Measurements from ENCODE around the gene TMEM213. TPM values are rescaled to one million over a fixed set of nuclear protein-coding genes. Genes with fewer than 3 reads are reported as not detected.
A peak's percentile ranks its signal among the peaks of the same experiment; 100 is the strongest.

TMEM213 gene
- total RNA-seq, 1 donor from 2014 or later = not detected

DNA sequence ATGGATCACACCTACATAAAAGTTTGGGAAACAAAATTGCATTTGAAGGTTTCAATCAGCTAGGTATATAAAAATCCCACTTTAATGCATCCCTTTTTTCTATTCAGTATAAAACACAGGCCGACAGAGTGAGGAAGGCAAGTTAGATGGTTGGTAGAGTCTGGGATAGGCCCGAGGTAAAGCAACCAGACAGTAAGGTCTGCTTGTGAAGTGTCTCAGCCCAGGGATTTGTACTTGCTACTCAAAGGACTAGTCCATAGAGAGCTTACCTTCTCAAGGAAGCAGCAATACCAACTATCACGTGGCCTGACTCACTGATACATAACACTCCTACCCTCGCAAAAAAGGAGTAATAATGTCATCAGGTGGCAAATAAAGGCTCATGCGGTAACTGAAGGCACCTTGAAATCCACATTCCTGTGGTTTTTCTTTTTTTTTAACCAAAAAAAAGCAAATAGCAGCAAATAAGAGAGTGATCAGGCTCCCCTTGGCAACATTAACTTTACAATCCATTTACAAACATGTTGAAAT is 56.4 kb downstream of the TMEM213 start:
- intact Hi-C loops (cut with micrococcal nuclease) = no loop called here
- H3K4me1 Mint-ChIP-seq (ENCODE audit: low read depth) = peaks cover 3% of the 10 kb centered on the region
- no peaks in the 10 kb centered on the region for H3K36me3 Mint-ChIP-seq (ENCODE audit: low read depth)
- no peak overlapping the region for H3K27ac Mint-ChIP-seq
- peaks cover 20% of the 10 kb centered on the region for H3K9me3 Mint-ChIP-seq
- H3K4me3 Mint-ChIP-seq (ENCODE audit: low read depth) = no peak overlapping the region
- no peak for DNase-seq (ENCODE audit: low spot score)
- peaks cover 13% of the 10 kb centered on the region for H3K27me3 Mint-ChIP-seq (ENCODE audit: low read depth)

DNA sequence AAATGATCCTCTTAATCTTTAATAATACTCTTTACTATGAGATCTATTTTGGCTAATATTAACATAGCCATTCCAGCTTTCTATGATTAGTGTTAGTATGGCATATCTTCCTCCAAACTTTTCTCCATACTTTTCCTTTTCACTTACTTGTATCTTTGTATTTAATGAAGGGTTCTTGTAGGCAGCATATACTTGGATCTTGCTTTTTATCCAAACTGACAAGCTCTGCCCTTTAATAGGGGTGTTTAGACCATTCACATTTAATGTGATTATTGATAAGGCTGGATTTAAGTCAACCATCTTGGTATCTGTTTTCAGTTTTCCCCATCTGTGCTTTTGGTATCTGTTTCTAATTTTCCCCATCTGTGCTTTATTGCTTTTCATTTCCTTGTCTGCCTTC is 59.9 kb downstream of the TMEM213 start:
- H3K36me3 Mint-ChIP-seq (ENCODE audit: low read depth) = no peaks in the 10 kb centered on the region
- no peak overlapping the region for H3K4me3 Mint-ChIP-seq (ENCODE audit: low read depth)
- peaks cover 11% of the 10 kb centered on the region for H3K27me3 Mint-ChIP-seq (ENCODE audit: low read depth)
- intact Hi-C loops (cut with micrococcal nuclease) = no loop called here
- peaks cover 3% of the 10 kb centered on the region for H3K4me1 Mint-ChIP-seq (ENCODE audit: low read depth)
- no peak overlapping the region for H3K27ac Mint-ChIP-seq
- no peak for DNase-seq (ENCODE audit: low spot score)
- H3K9me3 Mint-ChIP-seq = peaks cover 17% of the 10 kb centered on the region

DNA sequence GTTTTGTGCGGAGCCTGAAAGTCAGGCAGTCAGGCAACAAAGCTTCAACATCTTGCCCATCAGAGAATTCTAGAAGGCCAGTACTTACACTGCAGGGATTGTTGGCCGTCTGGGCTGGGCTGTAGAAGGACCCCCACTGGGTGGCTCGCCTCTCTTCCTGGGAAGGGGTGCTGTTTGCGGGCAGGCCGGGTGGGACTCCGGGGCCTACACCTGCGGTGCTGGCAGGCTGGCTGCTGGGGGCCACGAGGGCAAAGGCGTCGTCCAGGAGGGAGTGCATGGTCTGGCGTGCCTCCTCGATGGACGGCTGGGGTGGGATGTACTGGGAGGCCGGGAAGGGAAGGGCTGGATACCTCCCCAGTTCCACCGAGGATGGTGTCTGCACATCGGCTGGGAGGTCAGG is 63.3 kb downstream of the TMEM213 start:
- Mint-ChIP-seq H3K9me3 (peaks cover 17% of the 10 kb centered on the region), H3K27ac (no peak overlapping the region), H3K4me1 (ENCODE audit: low read depth) (peaks cover 8% of the 10 kb centered on the region), H3K36me3 (ENCODE audit: low read depth) (no peaks in the 10 kb centered on the region), H3K4me3 (ENCODE audit: low read depth) (no peak overlapping the region), H3K27me3 (ENCODE audit: low read depth) (peaks cover 6% of the 10 kb centered on the region)
- intact Hi-C loops (cut with micrococcal nuclease) = loop anchor here (5.0 kb wide), 1 partner anchor 44 kb away; no protein-coding TSS in a partner anchor
- no peak for DNase-seq (ENCODE audit: low spot score)

DNA sequence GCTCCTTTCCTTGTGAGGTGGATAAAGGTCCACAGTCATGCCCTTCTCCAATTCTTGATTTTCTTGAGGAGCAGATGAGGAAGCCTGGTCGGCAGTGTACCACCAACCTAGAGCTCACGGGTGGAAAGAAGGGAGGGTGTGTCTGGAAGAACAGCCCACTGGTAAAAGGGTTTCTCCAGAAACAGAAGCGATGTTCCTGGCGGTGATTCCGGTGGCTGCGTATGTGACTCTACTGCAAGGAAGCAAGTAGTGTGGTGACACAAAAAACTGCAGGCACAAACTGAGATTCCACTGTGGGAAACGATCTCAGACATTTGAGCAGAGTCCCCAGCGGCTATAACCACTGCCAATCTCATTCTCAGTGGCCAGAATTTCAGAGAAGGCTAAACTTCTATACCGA is 66.1 kb downstream of the TMEM213 start:
- DNase-seq (ENCODE audit: low spot score) = no peak
- Mint-ChIP-seq H3K36me3 (ENCODE audit: low read depth) (no peaks in the 10 kb centered on the region), H3K4me3 (ENCODE audit: low read depth) (no peak overlapping the region), H3K9me3 (no peaks in the 10 kb centered on the region), H3K4me1 (ENCODE audit: low read depth) (peaks cover 8% of the 10 kb centered on the region), H3K27me3 (ENCODE audit: low read depth) (peaks cover 2% of the 10 kb centered on the region), H3K27ac (no peak overlapping the region)
- intact Hi-C loops (cut with micrococcal nuclease) = loop anchor here (5.0 kb wide), 1 partner anchor 47 kb away; no protein-coding TSS in a partner anchor

DNA sequence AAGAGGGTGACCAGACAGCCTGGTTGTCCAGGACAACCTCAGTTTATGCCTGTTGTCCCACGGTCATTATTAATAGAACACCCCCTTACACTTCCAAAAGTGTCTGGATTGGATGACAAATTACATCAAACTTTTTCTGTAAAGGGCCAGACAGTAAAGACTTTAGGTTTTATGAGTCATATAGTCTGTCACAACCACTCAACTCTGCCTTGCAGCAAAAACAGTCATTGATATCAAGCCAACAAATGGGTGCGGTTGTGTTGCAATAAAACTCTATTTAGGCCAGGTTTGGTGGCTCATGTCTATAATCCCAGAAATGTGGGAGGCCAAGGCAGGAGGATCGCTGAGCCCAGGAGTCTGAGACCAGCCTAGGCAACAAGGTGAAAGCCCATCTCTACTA is 66.9 kb downstream of the TMEM213 start:
- Mint-ChIP-seq H3K36me3 (ENCODE audit: low read depth) (no peaks in the 10 kb centered on the region), H3K27me3 (ENCODE audit: low read depth) (peaks cover 2% of the 10 kb centered on the region), H3K4me1 (ENCODE audit: low read depth) (peaks cover 8% of the 10 kb centered on the region), H3K27ac (no peak overlapping the region), H3K4me3 (ENCODE audit: low read depth) (no peak overlapping the region), H3K9me3 (no peaks in the 10 kb centered on the region)
- DNase-seq (ENCODE audit: low spot score) = no peak
- intact Hi-C loops (cut with micrococcal nuclease) = loop anchor here (5.0 kb wide), 1 partner anchor 47 kb away; no protein-coding TSS in a partner anchor

DNA sequence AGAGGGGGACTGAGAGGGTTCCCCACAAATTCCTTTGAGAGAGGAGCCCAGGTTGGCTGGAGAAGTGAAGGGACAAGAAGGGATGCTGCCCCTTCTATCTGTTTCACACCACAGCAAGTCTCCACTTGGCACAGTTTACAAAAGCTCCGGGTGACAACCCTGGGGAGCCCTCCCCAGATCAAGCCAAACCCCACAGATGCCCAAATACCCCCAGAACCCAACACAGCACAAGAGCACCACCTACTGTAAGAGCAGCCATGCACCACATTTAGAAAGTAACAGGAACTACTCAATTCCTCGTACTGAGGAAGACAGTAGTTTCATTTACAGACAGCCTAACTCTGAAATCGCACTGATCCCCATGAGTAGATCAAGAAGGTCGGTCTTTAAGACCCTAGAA is 68.0 kb downstream of the TMEM213 start:
- H3K4me3 Mint-ChIP-seq (ENCODE audit: low read depth) = no peak overlapping the region
- intact Hi-C loops (cut with micrococcal nuclease) = loop anchor here (1.0 kb wide), 2 partner anchors 128 to 705 kb away; no protein-coding TSS in a partner anchor
- no peaks in the 10 kb centered on the region for H3K27me3 Mint-ChIP-seq (ENCODE audit: low read depth)
- H3K4me1 Mint-ChIP-seq (ENCODE audit: low read depth) = peaks cover 8% of the 10 kb centered on the region
- H3K9me3 Mint-ChIP-seq = no peaks in the 10 kb centered on the region
- no peaks in the 10 kb centered on the region for H3K36me3 Mint-ChIP-seq (ENCODE audit: low read depth)
- peak; percentile 46 for DNase-seq (ENCODE audit: low spot score)
- H3K27ac Mint-ChIP-seq = no peak overlapping the region

DNA sequence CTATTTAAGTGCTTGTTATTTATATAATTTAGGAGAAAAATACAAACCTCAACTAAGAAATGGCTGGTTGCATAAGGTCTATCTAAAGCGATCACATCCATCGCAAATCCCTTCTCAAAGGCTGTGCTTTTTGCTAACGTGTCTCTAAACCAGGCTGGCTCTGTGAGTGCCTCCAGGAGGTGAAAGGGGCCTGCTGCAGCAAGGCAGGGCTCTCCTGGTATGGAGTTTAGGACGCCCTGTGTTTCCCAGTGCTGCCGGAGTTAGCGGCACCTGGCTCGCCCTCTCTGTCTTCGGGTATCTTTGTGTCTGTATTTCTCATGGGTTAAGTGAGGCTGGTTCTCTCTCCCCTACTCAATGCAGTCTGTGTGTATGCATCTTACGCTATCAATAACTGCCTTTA is 68.6 kb downstream of the TMEM213 start:
- Mint-ChIP-seq H3K27ac (no peak overlapping the region), H3K27me3 (ENCODE audit: low read depth) (no peaks in the 10 kb centered on the region), H3K9me3 (no peaks in the 10 kb centered on the region), H3K36me3 (ENCODE audit: low read depth) (no peaks in the 10 kb centered on the region), H3K4me3 (ENCODE audit: low read depth) (no peak overlapping the region), H3K4me1 (ENCODE audit: low read depth) (peaks cover 8% of the 10 kb centered on the region)
- intact Hi-C loops (cut with micrococcal nuclease) = loop anchor here (1.0 kb wide), 2 partner anchors 128 to 705 kb away; no protein-coding TSS in a partner anchor
- DNase-seq (ENCODE audit: low spot score) = no peak

DNA sequence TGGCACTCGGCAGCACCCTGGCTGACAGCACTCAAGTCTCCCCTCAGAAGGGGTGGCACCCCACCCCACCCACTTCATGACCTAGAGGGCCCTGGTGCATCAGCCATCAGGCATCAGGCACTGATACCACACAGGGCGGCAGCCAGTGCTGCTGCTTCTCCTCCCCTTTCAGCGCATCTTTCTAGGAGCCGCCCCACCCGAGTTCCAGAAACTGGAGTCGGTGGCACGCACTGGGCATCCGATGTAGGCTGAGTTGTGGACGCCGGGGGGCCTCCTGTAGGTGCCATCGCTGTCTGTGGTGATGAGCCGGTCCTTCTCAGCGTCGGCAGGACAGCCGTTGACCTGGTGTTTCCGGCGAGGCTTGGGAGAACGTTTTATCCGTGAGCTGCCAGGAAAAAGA is 70.0 kb downstream of the TMEM213 start:
- DNase-seq (ENCODE audit: low spot score) = no peak
- no peak overlapping the region for H3K4me3 Mint-ChIP-seq (ENCODE audit: low read depth)
- H3K4me1 Mint-ChIP-seq (ENCODE audit: low read depth) = peaks cover 8% of the 10 kb centered on the region
- no peaks in the 10 kb centered on the region for H3K36me3 Mint-ChIP-seq (ENCODE audit: low read depth)
- H3K9me3 Mint-ChIP-seq = no peaks in the 10 kb centered on the region
- no peaks in the 10 kb centered on the region for H3K27me3 Mint-ChIP-seq (ENCODE audit: low read depth)
- no peak overlapping the region for H3K27ac Mint-ChIP-seq
- intact Hi-C loops (cut with micrococcal nuclease) = no loop called here

DNA sequence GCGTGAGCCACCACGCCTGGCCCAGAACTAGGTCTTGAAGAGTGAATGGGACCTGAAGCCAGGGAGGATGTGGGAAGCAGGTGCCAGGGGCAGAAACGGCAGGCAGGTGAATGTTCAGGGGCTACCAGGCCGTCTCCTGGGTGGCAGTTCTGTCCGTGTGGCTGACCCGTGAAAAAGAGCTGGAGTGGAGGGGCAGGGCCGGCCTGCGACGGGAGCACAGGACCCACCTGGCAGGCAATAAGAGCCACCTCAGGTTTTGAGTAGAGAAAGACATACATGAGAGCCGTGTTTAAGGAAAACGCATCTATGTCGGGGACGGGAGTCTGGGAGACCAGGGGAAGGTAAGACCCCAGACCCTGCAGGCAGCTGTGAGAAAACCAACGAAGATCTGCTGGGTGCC is 70.9 kb downstream of the TMEM213 start:
- intact Hi-C loops (cut with micrococcal nuclease) = no loop called here
- peaks cover 8% of the 10 kb centered on the region for H3K4me1 Mint-ChIP-seq (ENCODE audit: low read depth)
- no peak for DNase-seq (ENCODE audit: low spot score)
- no peaks in the 10 kb centered on the region for H3K9me3 Mint-ChIP-seq
- H3K27me3 Mint-ChIP-seq (ENCODE audit: low read depth) = peaks cover 2% of the 10 kb centered on the region
- no peaks in the 10 kb centered on the region for H3K36me3 Mint-ChIP-seq (ENCODE audit: low read depth)
- no peak overlapping the region for H3K4me3 Mint-ChIP-seq (ENCODE audit: low read depth)
- no peak overlapping the region for H3K27ac Mint-ChIP-seq

DNA sequence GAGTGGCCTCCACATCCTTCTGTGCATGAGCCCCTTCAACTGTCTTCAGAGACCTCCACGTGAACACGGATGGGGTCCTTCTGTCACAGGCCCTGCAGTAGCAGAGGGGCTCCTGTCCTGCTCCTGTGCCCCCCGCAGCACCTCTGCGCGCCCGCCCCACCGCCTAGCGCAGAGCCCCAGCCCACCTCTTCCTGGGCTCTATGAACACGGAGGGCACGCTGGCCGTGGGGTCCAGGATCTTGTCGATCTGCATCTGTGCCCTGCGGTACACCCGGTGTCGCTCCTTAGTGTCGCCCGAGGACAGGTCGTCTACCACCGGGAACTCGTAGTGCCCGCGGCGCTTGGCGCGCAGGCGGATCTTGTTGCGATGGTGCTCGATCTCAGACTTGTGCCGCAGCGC is 71.6 kb downstream of the TMEM213 start:
- Mint-ChIP-seq H3K4me3 (ENCODE audit: low read depth) (no peak overlapping the region), H3K27me3 (ENCODE audit: low read depth) (peaks cover 2% of the 10 kb centered on the region), H3K27ac (no peak overlapping the region), H3K4me1 (ENCODE audit: low read depth) (peaks cover 10% of the 10 kb centered on the region), H3K9me3 (no peaks in the 10 kb centered on the region), H3K36me3 (ENCODE audit: low read depth) (no peaks in the 10 kb centered on the region)
- intact Hi-C loops (cut with micrococcal nuclease) = no loop called here
- no peak for DNase-seq (ENCODE audit: low spot score)

DNA sequence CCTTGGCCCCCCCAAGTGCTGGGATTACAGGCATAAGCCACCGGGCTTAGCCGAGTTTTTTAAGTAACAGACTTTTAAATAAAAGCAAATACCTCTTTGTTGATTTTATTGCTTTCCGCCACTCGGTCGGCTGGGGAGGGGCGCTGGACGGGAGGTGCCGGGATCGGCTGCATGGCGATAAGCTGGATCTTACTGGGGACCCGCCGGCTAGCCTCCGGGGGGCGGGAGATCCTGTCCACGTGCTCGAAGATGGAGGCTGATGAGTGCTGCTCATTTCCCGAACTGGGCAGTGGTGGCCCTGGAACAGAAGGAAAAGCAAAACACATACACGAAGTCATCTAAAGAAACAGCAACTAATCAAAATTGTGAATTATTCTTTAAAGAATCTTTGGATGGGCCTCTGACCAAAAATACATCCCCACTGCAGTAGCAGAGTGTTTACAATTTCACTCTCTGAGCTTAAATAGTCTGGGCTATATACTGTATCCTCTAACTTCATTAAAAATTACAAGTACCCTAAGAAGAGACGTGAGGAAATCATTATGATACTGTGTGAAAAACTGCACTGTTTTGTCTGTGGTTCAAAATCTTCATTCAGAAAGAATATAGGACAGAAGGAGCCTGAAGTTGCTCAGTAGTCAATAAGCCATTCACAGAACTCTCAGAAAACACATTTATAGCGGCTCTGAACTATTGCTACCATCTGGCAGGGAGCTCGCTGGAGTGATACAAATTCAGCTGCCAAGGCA is 73.4 kb downstream of the TMEM213 start:
- no peaks in the 10 kb centered on the region for H3K36me3 Mint-ChIP-seq (ENCODE audit: low read depth)
- no peak for DNase-seq (ENCODE audit: low spot score)
- intact Hi-C loops (cut with micrococcal nuclease) = no loop called here
- no peak overlapping the region for H3K27ac Mint-ChIP-seq
- no peak overlapping the region for H3K4me3 Mint-ChIP-seq (ENCODE audit: low read depth)
- H3K4me1 Mint-ChIP-seq (ENCODE audit: low read depth) = peaks cover 16% of the 10 kb centered on the region
- peaks cover 2% of the 10 kb centered on the region for H3K27me3 Mint-ChIP-seq (ENCODE audit: low read depth)
- H3K9me3 Mint-ChIP-seq = no peaks in the 10 kb centered on the region

DNA sequence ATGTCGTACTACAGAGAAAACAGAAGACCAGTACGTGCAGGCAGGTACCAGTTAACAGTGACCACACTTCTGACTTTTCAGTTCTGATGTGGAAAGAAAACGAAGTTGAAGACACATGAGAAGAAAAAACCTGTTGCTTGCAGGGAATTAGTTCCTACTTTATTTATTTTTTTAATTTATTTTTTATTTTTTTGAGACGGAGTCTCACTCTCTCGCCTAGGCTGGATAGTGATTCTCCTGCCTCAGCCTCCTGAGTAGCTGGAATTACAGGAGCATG is 74.0 kb downstream of the TMEM213 start:
- intact Hi-C loops (cut with micrococcal nuclease) = no loop called here
- Mint-ChIP-seq H3K27me3 (ENCODE audit: low read depth) (peaks cover 2% of the 10 kb centered on the region), H3K4me3 (ENCODE audit: low read depth) (no peak overlapping the region), H3K9me3 (no peaks in the 10 kb centered on the region), H3K36me3 (ENCODE audit: low read depth) (no peaks in the 10 kb centered on the region), H3K27ac (no peak overlapping the region), H3K4me1 (ENCODE audit: low read depth) (peaks cover 21% of the 10 kb centered on the region)
- DNase-seq (ENCODE audit: low spot score) = no peak

DNA sequence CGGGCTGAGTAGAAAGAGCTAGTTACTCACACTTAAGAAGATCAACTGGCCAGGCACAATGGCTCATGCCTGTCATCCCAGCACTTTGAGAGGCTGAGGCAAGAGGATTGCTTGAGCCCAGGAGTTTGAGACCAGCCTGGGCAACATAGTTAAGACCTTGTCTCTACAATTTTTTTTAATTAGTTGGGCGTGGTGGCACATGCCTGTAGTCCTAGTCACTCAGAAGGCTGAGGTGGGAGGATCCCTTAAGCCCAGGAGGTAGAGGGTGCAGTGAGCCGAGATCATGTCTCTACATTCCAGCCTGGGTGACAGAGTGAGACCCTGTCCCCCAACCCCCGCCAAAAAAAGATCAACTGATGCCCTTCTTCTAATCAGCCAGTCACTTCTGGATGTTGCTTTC is 74.8 kb downstream of the TMEM213 start:
- intact Hi-C loops (cut with micrococcal nuclease) = no loop called here
- no peaks in the 10 kb centered on the region for H3K36me3 Mint-ChIP-seq (ENCODE audit: low read depth)
- H3K27me3 Mint-ChIP-seq (ENCODE audit: low read depth) = peaks cover 2% of the 10 kb centered on the region

More for the DNA sequence above, 74.8 kb downstream of the TMEM213 start:
- no peak overlapping the region for H3K27ac Mint-ChIP-seq
- DNase-seq (ENCODE audit: low spot score) = no peak
- H3K9me3 Mint-ChIP-seq = no peaks in the 10 kb centered on the region
- H3K4me1 Mint-ChIP-seq (ENCODE audit: low read depth) = peaks cover 23% of the 10 kb centered on the region
- H3K4me3 Mint-ChIP-seq (ENCODE audit: low read depth) = no peak overlapping the region

Data from activated T-helper 2 cell treated with anti-CD3 and anti-CD28 coated beads, Interferon-gamma antibody, Interleukin-2, Interleukin-4, amounts not matched to agents 10 μg/mL and 5 μg/mL and 100 μg/mL, durations not matched to agents 14 hours and 24 hours and 36 hours (primary cell).